ENCODE measurements around the gene HDAC4. TPM values are rescaled to one million over a fixed set of nuclear protein-coding genes. Genes with fewer than 3 reads are reported as not detected.

HDAC4 gene
- total and polyA plus RNA-seq, 4 donors = 2.9 to 37.2 (median 4.4) TPM

DNA sequence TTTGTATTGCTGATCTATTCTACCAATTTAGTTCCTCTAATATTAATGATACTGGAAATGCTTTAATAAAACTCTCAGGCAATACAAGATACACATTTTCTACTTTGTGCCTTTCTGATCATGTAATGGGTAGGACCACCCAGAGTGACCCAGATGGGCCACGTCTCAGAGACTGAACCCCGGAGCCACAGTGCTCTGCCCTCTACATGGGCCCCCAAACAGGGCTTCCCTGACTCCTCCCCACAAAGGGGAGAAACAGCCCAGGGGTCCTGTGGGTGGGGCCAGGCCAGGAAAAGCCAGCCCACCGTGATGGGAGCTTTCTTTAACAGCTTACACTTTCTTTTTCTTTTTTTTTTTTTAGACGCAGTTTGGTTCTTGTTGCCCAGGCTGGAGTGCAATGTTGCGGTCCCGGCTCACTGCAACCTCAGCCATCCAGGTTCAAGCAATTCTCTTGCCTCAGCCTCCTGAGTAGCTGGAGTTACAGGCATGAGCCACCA, 18.4 kb downstream of the HDAC4 start:
- H3K27ac ChIP-seq (ENCODE audit: low read depth in 1 of 2, low read length in 2 of 2) = no peak overlapping the region
- no peaks in the 10 kb centered on the region for H3K9me3 ChIP-seq (ENCODE audit: control insufficient read depth in 4 of 4, low read length in 3 of 4)
- H3K4me3 ChIP-seq (ENCODE audit: low read depth in 1 of 3, low read length in 3 of 3) = no peak overlapping the region
- H3K4me1 ChIP-seq (ENCODE audit: control insufficient read depth in 4 of 4, insufficient read depth in 4 of 4, low read length in 3 of 4) = no peaks in the 10 kb centered on the region
- no peak overlapping the region for H3K9ac ChIP-seq (ENCODE audit: low read depth in 1 of 2, low read length in 2 of 2)
- no peaks in the 10 kb centered on the region for H3K27me3 ChIP-seq (ENCODE audit: control insufficient read depth in 4 of 4, insufficient read depth in 4 of 4, low read length in 3 of 4)
- TF ChIP-seq GABPA (IDR thresholded peaks at IDR 0.05 in 1 of 2, conservative IDR thresholded peaks at IDR 0.05 in 1 of 2) (no peak), SP1 (IDR thresholded peaks at IDR 0.05) (no peak), HNF4A (conservative IDR thresholded peaks at IDR 0.05) (no peak), RXRA (IDR thresholded peaks at IDR 0.05) (no peak), HNF4G (IDR thresholded peaks at IDR 0.05) (no peak), FOXA1 (IDR thresholded peaks at IDR 0.05) (no peak), JUND (IDR thresholded peaks at IDR 0.05) (no peak), YY1 (IDR thresholded peaks at IDR 0.05) (no peak), FOXA2 (IDR thresholded peaks at IDR 0.05) (no peak), NR2F2 (IDR thresholded peaks at IDR 0.05) (no peak), EGR1 (IDR thresholded peaks at IDR 0.05; ENCODE audit: low read depth in 2 of 2) (no peak), RAD21 (IDR thresholded peaks at IDR 0.05) (no peak)
- TF ChIP-seq, protein P1, sequence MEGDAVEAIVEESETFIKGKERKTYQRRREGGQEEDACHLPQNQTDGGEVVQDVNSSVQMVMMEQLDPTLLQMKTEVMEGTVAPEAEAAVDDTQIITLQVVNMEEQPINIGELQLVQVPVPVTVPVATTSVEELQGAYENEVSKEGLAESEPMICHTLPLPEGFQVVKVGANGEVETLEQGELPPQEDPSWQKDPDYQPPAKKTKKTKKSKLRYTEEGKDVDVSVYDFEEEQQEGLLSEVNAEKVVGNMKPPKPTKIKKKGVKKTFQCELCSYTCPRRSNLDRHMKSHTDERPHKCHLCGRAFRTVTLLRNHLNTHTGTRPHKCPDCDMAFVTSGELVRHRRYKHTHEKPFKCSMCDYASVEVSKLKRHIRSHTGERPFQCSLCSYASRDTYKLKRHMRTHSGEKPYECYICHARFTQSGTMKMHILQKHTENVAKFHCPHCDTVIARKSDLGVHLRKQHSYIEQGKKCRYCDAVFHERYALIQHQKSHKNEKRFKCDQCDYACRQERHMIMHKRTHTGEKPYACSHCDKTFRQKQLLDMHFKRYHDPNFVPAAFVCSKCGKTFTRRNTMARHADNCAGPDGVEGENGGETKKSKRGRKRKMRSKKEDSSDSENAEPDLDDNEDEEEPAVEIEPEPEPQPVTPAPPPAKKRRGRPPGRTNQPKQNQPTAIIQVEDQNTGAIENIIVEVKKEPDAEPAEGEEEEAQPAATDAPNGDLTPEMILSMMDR (IDR thresholded peaks at IDR 0.05; ENCODE audit: low read depth, low read length, missing input control) = no peak
- TF ChIP-seq, protein P2, sequence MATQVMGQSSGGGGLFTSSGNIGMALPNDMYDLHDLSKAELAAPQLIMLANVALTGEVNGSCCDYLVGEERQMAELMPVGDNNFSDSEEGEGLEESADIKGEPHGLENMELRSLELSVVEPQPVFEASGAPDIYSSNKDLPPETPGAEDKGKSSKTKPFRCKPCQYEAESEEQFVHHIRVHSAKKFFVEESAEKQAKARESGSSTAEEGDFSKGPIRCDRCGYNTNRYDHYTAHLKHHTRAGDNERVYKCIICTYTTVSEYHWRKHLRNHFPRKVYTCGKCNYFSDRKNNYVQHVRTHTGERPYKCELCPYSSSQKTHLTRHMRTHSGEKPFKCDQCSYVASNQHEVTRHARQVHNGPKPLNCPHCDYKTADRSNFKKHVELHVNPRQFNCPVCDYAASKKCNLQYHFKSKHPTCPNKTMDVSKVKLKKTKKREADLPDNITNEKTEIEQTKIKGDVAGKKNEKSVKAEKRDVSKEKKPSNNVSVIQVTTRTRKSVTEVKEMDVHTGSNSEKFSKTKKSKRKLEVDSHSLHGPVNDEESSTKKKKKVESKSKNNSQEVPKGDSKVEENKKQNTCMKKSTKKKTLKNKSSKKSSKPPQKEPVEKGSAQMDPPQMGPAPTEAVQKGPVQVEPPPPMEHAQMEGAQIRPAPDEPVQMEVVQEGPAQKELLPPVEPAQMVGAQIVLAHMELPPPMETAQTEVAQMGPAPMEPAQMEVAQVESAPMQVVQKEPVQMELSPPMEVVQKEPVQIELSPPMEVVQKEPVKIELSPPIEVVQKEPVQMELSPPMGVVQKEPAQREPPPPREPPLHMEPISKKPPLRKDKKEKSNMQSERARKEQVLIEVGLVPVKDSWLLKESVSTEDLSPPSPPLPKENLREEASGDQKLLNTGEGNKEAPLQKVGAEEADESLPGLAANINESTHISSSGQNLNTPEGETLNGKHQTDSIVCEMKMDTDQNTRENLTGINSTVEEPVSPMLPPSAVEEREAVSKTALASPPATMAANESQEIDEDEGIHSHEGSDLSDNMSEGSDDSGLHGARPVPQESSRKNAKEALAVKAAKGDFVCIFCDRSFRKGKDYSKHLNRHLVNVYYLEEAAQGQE (IDR thresholded peaks at IDR 0.05) = no peak
- TF ChIP-seq, protein P3, sequence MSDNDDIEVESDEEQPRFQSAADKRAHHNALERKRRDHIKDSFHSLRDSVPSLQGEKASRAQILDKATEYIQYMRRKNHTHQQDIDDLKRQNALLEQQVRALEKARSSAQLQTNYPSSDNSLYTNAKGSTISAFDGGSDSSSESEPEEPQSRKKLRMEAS (IDR thresholded peaks at IDR 0.05) = no peak
- TF ChIP-seq, protein P4, sequence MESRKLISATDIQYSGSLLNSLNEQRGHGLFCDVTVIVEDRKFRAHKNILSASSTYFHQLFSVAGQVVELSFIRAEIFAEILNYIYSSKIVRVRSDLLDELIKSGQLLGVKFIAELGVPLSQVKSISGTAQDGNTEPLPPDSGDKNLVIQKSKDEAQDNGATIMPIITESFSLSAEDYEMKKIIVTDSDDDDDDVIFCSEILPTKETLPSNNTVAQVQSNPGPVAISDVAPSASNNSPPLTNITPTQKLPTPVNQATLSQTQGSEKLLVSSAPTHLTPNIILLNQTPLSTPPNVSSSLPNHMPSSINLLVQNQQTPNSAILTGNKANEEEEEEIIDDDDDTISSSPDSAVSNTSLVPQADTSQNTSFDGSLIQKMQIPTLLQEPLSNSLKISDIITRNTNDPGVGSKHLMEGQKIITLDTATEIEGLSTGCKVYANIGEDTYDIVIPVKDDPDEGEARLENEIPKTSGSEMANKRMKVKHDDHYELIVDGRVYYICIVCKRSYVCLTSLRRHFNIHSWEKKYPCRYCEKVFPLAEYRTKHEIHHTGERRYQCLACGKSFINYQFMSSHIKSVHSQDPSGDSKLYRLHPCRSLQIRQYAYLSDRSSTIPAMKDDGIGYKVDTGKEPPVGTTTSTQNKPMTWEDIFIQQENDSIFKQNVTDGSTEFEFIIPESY (IDR thresholded peaks at IDR 0.05) = no peak
- WGBS = 93% methylated on average over 6 of the region's 6 CpGs
- no peak for DNase-seq (ENCODE audit: low spot score)
- H3K36me3 ChIP-seq (ENCODE audit: control insufficient read depth in 4 of 4, insufficient read depth in 3 of 4, low read depth in 1 of 4, low read length in 3 of 4) = peaks cover 0 to 2% (median under 1%) of the 10 kb centered on the region in 4 donors

DNA sequence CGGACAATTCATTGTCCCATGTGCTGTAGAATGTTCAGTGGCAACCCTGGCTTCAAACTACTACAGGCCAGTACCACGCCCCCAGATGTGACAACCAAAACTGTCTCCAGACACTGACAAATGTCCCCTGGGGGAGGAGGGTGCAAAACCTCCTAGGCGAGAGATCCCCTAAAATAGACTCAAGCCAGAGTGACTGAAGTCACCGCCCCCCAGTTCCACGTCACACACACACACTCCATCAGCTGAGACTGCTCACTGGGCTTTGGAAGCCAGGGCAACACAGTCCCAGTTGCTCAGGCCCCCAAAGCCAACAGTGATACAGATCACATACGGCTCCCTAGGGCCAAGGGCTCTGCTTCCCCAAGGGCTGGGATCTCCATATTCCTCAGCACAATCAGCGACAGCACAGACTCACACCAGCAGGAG, 19.1 kb downstream of the HDAC4 start:
- DNase-seq (ENCODE audit: low spot score) = no peak
- no peak overlapping the region for H3K9ac ChIP-seq (ENCODE audit: low read depth in 1 of 2, low read length in 2 of 2)
- H3K27ac ChIP-seq (ENCODE audit: low read depth in 1 of 2, low read length in 2 of 2) = no peak overlapping the region
- H3K9me3 ChIP-seq (ENCODE audit: control insufficient read depth in 4 of 4, low read length in 3 of 4) = no peaks in the 10 kb centered on the region
- no peaks in the 10 kb centered on the region for H3K27me3 ChIP-seq (ENCODE audit: control insufficient read depth in 4 of 4, insufficient read depth in 4 of 4, low read length in 3 of 4)
- no peak for TF ChIP-seq TAF1 (conservative IDR thresholded peaks at IDR 0.05)
- H3K4me1 ChIP-seq (ENCODE audit: control insufficient read depth in 4 of 4, insufficient read depth in 4 of 4, low read length in 3 of 4) = no peaks in the 10 kb centered on the region
- no peak overlapping the region for H3K4me3 ChIP-seq (ENCODE audit: low read depth in 1 of 3, low read length in 3 of 3)
- H3K36me3 ChIP-seq (ENCODE audit: control insufficient read depth in 4 of 4, insufficient read depth in 3 of 4, low read depth in 1 of 4, low read length in 3 of 4) = peaks cover 0 to 2% (median under 1%) of the 10 kb centered on the region in 4 donors
- 95% methylated on average over 7 of the region's 7 CpGs for WGBS
